ENCODE results near the gene MEGF11. TPM values are rescaled to one million over a fixed set of nuclear protein-coding genes. Genes with fewer than 3 reads are reported as not detected.
A peak's percentile ranks its signal among the peaks of the same experiment; 100 is the strongest.

MEGF11 gene
- total and polyA plus RNA-seq, 10 donors, result 0.02 to 0.61 (median 0.23) TPM; not detected in 4

DNA sequence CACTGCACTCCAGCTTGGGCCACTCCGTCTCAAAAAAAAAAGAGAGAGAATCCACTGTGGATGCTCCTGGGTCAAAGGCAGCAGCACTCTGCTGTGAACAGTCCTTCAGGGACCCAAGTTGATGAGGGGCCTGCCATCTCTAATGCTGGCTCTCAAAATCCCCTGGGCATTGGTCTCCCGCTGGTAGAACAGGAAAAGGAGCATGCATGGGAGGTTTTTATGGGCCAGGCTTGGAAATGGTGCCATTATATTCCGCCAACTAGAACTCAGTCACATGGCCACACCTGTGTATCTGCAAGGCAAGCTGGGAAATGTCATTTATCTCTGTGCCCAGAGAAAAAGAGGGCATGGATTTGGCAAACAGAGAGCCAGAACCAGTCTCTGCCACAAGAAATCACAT is 36.5 kb upstream of the MEGF11 start:
- Histone ChIP-seq H3K36me3 (peaks cover 0 to 5% (median 0%) of the 10 kb centered on the region in 6 donors), H3K9me3 (no peaks in the 10 kb centered on the region), H3K27ac (no peak overlapping the region), H3K27me3 (replicated peaks in 1 of 7) (no peaks in the 10 kb centered on the region), H3K4me3 (no peak overlapping the region), H3K4me1 (peaks cover 12 to 62% (median 33%) of the 10 kb centered on the region in 6 donors)
- WGBS, 5 donors, result 90 to 100% (median 93%) methylated on average over 3 of the region's 3 CpGs
- no peak for DNase-seq
- TF ChIP-seq POLR2AphosphoS5 (IDR thresholded peaks at IDR 0.05) (no peak), POLR2A (IDR thresholded peaks at IDR 0.05) (no peak)
- TF ChIP-seq, protein P1, sequence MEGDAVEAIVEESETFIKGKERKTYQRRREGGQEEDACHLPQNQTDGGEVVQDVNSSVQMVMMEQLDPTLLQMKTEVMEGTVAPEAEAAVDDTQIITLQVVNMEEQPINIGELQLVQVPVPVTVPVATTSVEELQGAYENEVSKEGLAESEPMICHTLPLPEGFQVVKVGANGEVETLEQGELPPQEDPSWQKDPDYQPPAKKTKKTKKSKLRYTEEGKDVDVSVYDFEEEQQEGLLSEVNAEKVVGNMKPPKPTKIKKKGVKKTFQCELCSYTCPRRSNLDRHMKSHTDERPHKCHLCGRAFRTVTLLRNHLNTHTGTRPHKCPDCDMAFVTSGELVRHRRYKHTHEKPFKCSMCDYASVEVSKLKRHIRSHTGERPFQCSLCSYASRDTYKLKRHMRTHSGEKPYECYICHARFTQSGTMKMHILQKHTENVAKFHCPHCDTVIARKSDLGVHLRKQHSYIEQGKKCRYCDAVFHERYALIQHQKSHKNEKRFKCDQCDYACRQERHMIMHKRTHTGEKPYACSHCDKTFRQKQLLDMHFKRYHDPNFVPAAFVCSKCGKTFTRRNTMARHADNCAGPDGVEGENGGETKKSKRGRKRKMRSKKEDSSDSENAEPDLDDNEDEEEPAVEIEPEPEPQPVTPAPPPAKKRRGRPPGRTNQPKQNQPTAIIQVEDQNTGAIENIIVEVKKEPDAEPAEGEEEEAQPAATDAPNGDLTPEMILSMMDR (IDR thresholded peaks at IDR 0.05 in 8 of 11, conservative IDR thresholded peaks at IDR 0.05 in 3 of 11), result no peak
- intact Hi-C loops (cut with DNase I; ENCODE audit: low total_unique reads), result loop anchor here (5.0 kb wide), 1 partner anchor 207 kb away; the partner anchor contains the start of gene SNAPC5

DNA sequence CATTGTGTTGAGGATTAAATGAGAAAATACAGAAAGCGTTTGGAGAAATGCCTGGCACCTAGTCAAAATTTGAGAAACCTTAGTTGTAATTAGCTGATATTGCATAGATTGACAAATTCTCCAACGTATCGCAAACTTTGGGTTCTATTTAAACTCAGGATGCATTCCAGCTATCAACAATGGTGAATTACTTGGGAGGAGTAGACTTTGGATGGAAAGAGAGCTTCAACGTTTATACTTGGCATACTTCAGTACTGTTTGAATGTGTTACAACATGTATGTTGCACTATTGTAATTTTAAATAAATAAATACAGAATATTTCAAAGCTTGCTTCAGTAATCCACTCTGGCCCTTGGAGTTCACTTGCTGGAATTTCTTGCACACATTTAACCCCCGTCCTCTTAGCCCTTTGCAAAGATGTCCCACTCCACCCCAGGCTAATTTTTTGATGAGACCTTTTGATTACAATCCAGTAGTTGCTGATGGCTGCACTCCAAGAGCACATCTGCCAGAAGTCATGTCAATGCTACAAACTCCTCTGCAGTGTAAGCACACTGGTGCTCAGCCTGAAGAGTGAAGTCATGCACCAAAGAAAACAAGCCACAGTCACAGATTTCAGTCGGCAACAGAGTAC is 35.1 kb upstream of the MEGF11 start:
- DNase-seq, result no peak
- Histone ChIP-seq H3K27ac (no peak overlapping the region), H3K4me1 (peaks cover 7 to 50% (median 22%) of the 10 kb centered on the region in 6 donors), H3K9me3 (no peaks in the 10 kb centered on the region), H3K36me3 (peaks cover 0 to 5% (median 0%) of the 10 kb centered on the region in 6 donors), H3K27me3 (replicated peaks in 1 of 7) (no peaks in the 10 kb centered on the region), H3K4me3 (no peak overlapping the region)
- intact Hi-C loops (cut with DNase I; ENCODE audit: low total_unique reads), result loop anchor here (5.0 kb wide), 1 partner anchor 306 kb away; no protein-coding TSS in a partner anchor
- 79 to 84% (median 82%) methylated on average over 6 of the region's 6 CpGs for WGBS, 5 donors
- TF ChIP-seq POLR2AphosphoS5 (IDR thresholded peaks at IDR 0.05), result no peak
- no peak for TF ChIP-seq POLR2A (IDR thresholded peaks at IDR 0.05)

DNA sequence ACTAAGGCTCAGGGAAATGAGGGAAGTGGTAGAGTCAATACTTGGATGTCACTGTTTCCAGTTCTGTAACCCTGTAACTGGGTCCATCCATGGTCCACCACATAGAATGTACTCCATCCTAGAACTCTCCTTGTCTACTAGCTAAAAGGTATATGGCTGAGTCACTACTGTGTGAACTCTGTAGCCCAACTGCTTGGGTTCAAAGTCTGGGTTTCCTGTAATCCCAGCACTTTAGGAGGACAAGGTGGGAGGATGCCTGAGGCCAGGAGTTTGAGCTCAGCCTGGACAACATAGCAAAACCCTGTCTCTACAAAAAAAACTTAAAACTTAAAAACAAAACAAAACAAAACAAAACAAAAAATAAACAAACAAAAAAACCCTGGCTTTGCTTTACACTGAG is 34.5 kb upstream of the MEGF11 start:
- Histone ChIP-seq H3K36me3 (peaks cover 0 to 5% (median 0%) of the 10 kb centered on the region in 6 donors), H3K9me3 (no peaks in the 10 kb centered on the region), H3K27ac (no peak overlapping the region), H3K4me3 (no peak overlapping the region), H3K27me3 (replicated peaks in 1 of 7) (no peaks in the 10 kb centered on the region), H3K4me1 (peaks cover 7 to 48% (median 20%) of the 10 kb centered on the region in 6 donors)
- intact Hi-C loops (cut with DNase I; ENCODE audit: low total_unique reads), result loop anchor here (5.0 kb wide), 1 partner anchor 306 kb away; no protein-coding TSS in a partner anchor
- TF ChIP-seq, protein P1 (IDR thresholded peaks at IDR 0.05 in 8 of 11, conservative IDR thresholded peaks at IDR 0.05 in 3 of 11), result no peak
- TF ChIP-seq POLR2A (IDR thresholded peaks at IDR 0.05), result no peak
- no peak for TF ChIP-seq POLR2AphosphoS5 (IDR thresholded peaks at IDR 0.05)
- no peak for DNase-seq

DNA sequence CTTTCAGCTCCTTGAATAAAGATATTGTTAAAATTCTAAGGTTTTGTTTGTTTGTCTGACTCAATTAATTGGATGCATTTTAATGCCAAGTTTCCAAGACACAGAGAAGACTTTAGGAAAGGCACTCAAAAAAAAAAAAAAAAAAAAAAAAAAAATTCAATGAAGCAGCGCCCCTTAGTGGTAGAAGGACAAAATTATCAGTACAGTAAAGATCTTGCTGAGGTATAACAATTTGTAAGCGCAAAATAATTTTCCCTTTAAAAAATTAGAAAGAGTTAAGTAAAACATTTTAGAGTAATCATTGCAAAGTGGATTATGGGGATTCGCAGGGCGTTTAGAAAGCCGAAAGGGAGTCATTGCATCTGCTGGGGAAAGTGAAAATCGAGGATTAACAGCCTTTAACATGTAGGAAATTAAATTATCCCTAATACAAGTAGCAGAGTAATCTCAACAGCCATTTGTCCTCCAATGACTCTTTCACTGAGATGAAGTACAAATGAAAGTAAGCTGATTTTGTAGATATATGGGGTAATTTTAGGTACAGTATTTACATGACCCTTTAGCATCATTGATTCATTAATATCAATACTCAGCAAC is 34.0 kb upstream of the MEGF11 start:
- DNase-seq, result no peak
- TF ChIP-seq POLR2AphosphoS5 (IDR thresholded peaks at IDR 0.05), result no peak
- TF ChIP-seq, protein P1 (IDR thresholded peaks at IDR 0.05 in 8 of 11, conservative IDR thresholded peaks at IDR 0.05 in 3 of 11), result peak in 10 of 11 experiments; percentile 18 to 73 (median 60)
- H3K27ac ChIP-seq, result no peak overlapping the region
- H3K27me3 ChIP-seq (replicated peaks in 1 of 7), result no peaks in the 10 kb centered on the region
- 16 to 20% (median 19%) methylated on average over 6 of the region's 6 CpGs for WGBS, 5 donors
- H3K4me1 ChIP-seq, result peaks cover 1 to 42% (median 15%) of the 10 kb centered on the region in 6 donors
- H3K4me3 ChIP-seq, result no peak overlapping the region
- intact Hi-C loops (cut with DNase I; ENCODE audit: low total_unique reads), result loop anchor here (5.0 kb wide), 1 partner anchor 305 kb away; no protein-coding TSS in a partner anchor
- peaks cover 0 to 5% (median 0%) of the 10 kb centered on the region in 6 donors for H3K36me3 ChIP-seq
- H3K9me3 ChIP-seq, result no peaks in the 10 kb centered on the region
